Activated T-helper 9 cell treated with anti-CD3 and anti-CD28 coated beads, Interleukin-2, amount 50 U/mL, for 16 hours (primary cell): ENCODE measurements around the gene IQCF5.
"Not testable (repeated sequence)": the region's sequence is repeated elsewhere in the genome, so short reads cannot be mapped to it uniquely, and the experiment has no call there.

ENCODE experiments used
- DNase-seq: peaks from one replicate; pipeline ENCODE4 v3.0.0-alpha.2; 2020; ENCODE audit warnings: low read depth

Gene IQCF5

GRCh38 chr3:51868896-51869295, 6.5 kb downstream of the IQCF5 start:
- DNase-seq: not testable (repeated sequence)

DNA sequence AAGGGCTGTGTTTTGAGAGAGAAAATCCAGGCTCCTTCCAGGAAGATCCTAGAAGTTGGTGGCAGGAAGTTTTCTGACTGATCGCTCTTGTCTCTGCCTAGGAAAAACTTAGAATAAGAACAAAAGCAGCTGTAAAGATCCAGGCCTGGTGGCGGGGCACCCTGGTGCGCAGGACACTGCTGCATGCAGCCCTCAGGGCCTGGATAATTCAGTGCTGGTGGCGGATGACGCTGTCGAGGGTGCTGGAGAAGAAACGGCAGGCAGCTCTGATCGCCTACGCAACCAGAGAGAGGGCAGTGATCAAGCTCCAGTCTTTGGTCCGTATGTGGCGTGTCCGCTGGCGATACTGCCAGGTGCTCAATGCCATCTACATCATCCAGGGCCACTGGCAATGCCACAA, 12.5 kb downstream of the IQCF5 start:
- no peak for DNase-seq

GRCh38 chr3:51860703-51861665, 14.4 kb downstream of the IQCF5 start, which contains the start of gene IQCF2:
Gene IQCF2, plus strand, starts transcription at chr3:51861615. Its CDS starts 52 bp downstream, at chr3:51861667.
- no peak for DNase-seq

- not testable (repeated sequence) for DNase-seq
These were observed 20.0 kb downstream of the IQCF5 start for GRCh38 chr3:51855411-51855810.

- no peak for DNase-seq
These were observed 30.3 kb downstream of the IQCF5 start for GRCh38 chr3:51845129-51845528.

GRCh38 chr3:51836606-51837005, 38.8 kb downstream of the IQCF5 start:
- DNase-seq: no peak

- DNase-seq: no peak
These were observed 44.5 kb downstream of the IQCF5 start for GRCh38 chr3:51830836-51831385.

DNA sequence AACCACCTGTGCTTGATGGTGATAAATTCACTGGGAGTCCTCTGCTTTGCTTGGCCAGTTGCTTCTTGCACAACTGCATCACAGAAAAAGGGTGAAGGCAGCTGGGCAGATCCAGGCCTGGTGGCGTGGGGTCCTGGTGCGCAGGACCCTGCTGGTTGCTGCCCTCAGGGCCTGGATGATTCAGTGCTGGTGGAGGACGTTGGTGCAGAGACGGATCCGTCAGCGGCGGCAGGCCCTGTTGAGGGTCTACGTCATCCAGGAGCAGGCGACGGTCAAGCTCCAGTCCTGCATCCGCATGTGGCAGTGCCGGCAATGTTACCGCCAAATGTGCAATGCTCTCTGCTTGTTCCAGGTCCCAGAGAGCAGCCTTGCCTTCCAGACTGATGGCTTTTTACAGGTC, 45.1 kb downstream of the IQCF5 start:
- no peak for DNase-seq

DNA sequence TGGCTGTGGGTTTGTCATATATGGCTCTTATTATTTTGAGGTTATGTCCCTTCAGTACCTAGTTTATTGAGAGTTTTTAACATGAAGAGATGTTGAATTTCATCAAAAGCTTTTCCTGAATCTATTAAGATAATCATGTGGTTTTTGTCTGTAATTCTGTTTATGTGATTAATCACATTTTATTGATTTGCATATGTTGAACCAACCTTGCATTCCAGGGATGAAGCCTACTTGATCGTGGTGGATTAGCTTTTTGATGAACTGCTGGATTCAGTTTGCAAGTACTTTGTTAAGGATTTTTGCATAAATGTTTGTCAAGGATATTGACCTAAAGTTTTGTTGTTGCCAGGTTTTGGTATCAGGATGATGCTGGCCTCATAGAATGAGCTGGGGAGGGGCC, 47.1 kb downstream of the IQCF5 start:
- DNase-seq: no peak
